Measurements from ENCODE around the gene SH3RF1. TPM values are rescaled to one million over a fixed set of nuclear protein-coding genes. Genes with fewer than 3 reads are reported as not detected.

The SH3RF1 gene
- total and polyA plus RNA-seq, 7 donors, result 8.2 to 20.8 (median 12.5) TPM

DNA sequence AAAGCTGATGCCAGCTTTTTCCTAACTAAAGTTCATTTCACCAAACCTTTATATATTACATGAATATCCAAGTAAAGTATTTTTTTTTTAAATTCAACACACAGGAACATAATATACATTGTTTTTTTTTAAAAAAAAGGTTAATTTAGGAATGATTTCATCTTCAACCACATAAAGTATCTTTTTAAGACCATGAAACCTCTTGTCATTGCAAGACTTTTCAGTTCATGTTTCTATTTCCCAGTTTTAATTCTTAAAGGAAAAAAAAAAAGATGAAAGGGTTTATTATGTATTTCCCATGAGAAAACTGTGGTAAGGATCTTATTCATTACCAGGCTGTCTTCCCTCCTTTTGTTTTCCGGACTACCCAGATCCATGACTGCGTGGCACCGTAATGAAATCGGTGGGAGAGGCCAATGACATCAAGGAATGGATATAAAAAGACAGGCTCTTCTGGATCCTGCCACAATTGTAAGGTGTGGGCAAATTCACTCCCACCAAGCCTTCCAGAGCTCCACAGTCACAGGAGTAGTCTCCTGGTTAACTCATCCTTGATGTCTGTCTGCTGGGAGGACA, 176.0 kb downstream of the SH3RF1 start:
- H3K4me3 ChIP-seq, result no peak overlapping the region
- peaks cover 0 to 23% (median 13%) of the 10 kb centered on the region in 4 donors for H3K4me1 ChIP-seq
- intact Hi-C loops (cut with DNase I), result no loop called here
- no peak overlapping the region for H3K27ac ChIP-seq
- peaks cover 0 to 5% (median 0%) of the 10 kb centered on the region in 4 donors for H3K9me3 ChIP-seq
- 95% methylated on average over 4 of the region's 4 CpGs for WGBS, 2 donors
- DNase-seq, result no peak
- H3K27me3 ChIP-seq, result no peaks in the 10 kb centered on the region
- peaks cover 0 to 11% (median 0%) of the 10 kb centered on the region in 4 donors for H3K36me3 ChIP-seq
- no peak for TF ChIP-seq EP300 (IDR thresholded peaks at IDR 0.05)
- no peak for TF ChIP-seq CTCF (IDR thresholded peaks at IDR 0.05)
- no peak for TF ChIP-seq POLR2A (IDR thresholded peaks at IDR 0.05)
- TF ChIP-seq POLR2AphosphoS5 (IDR thresholded peaks at IDR 0.05), result no peak

- intact Hi-C loops (cut with DNase I), result no loop called here
- peaks cover 0 to 5% (median 0%) of the 10 kb centered on the region in 4 donors for H3K9me3 ChIP-seq
- H3K4me3 ChIP-seq, result no peak overlapping the region
- TF ChIP-seq POLR2AphosphoS5 (IDR thresholded peaks at IDR 0.05) (no peak), POLR2A (IDR thresholded peaks at IDR 0.05) (no peak), EP300 (IDR thresholded peaks at IDR 0.05) (no peak), CTCF (IDR thresholded peaks at IDR 0.05) (no peak)
- H3K27ac ChIP-seq, result no peak overlapping the region
- H3K4me1 ChIP-seq, result peaks cover 0 to 13% (median 1%) of the 10 kb centered on the region in 4 donors
- H3K36me3 ChIP-seq, result peaks cover 0 to 11% (median 0%) of the 10 kb centered on the region in 4 donors
- DNase-seq, result no peak
- no peaks in the 10 kb centered on the region for H3K27me3 ChIP-seq
- 90 to 91% methylated on average over 3 of the region's 3 CpGs for WGBS, 2 donors
Measured at GRCh38 chr4:169092889-169093522, 177.8 kb downstream of the SH3RF1 start.

DNA sequence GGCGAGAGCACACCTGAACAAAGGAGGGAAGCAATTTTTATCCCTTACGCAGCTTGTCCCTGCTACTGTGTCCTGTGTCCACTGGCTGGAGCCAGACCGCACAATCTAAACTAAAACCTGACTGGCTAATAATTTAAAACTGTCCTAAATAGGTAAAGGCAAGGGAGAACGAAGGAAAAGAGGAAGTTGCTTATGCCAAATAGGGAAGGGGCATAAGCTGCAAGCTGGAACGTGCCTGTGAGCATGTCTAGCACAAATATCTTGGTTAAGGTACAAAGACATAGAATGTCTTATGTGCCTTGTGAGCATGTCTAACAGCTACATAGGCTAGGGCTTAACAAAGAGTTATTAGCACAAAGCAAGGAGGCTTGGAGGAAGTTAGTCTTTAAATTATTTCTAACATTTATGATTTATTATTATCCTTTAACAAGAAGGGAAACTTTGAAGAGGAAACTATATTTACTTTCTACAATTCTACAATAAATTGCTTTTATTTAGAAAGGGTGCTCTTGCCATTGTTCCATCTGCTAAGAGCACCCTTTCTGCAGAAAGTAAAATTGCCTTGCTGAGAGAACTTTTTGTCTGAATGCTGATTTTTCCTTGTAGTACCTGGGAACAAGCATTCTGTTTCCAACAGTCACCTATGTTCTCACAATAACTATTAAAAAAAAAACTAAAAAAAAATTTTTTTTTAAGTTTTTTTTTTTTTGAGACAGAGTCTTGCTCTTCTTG, 180.1 kb downstream of the SH3RF1 start:
- H3K27me3 ChIP-seq, result no peaks in the 10 kb centered on the region
- H3K4me1 ChIP-seq, result peaks cover 0 to 13% (median 1%) of the 10 kb centered on the region in 4 donors
- no peak for DNase-seq
- intact Hi-C loops (cut with DNase I), result no loop called here
- no peak overlapping the region for H3K27ac ChIP-seq
- H3K4me3 ChIP-seq, result no peak overlapping the region
- TF ChIP-seq EP300 (IDR thresholded peaks at IDR 0.05), result no peak
- H3K36me3 ChIP-seq, result peaks cover 0 to 8% (median 0%) of the 10 kb centered on the region in 4 donors
- H3K9me3 ChIP-seq, result peaks cover 0 to 5% (median 0%) of the 10 kb centered on the region in 4 donors
- WGBS, 2 donors, result 88 to 92% methylated on average over 5 of the region's 5 CpGs

DNA sequence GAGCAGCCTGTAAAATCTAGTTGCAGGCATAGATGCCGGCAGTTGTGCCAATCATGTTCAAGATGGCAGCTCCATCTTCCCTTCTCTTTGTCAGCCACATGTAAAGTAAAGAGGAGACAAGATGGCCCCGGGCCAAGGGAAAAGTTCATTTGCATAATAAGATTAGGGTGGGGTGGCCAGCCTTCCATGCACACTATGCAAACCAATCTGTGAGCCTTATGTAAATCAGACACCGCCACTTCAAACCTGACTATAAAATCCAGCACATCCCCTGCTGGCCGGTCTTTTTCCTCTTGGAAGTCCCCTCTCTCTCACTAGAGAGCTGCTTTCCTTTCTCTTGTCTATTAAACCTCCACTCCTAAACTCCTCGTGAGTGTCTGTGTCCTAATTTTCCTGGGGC, 181.8 kb downstream of the SH3RF1 start:
- H3K27ac ChIP-seq, result no peak overlapping the region
- H3K9me3 ChIP-seq, result peaks cover 0 to 5% (median 0%) of the 10 kb centered on the region in 4 donors
- intact Hi-C loops (cut with DNase I), result no loop called here
- TF ChIP-seq CTCF (IDR thresholded peaks at IDR 0.05) (no peak), POLR2AphosphoS5 (IDR thresholded peaks at IDR 0.05) (no peak), EP300 (IDR thresholded peaks at IDR 0.05) (no peak), POLR2A (IDR thresholded peaks at IDR 0.05) (no peak)
- no peaks in the 10 kb centered on the region for H3K27me3 ChIP-seq
- DNase-seq, result no peak
- no peak overlapping the region for H3K4me3 ChIP-seq
- 92 to 94% methylated on average over 5 of the region's 5 CpGs for WGBS, 2 donors
- H3K4me1 ChIP-seq, result peaks cover 0 to 13% (median 1%) of the 10 kb centered on the region in 4 donors
- H3K36me3 ChIP-seq, result no peaks in the 10 kb centered on the region

GRCh38 chr4:169084954-169085353, 185.8 kb downstream of the SH3RF1 start:
- no peak for TF ChIP-seq EP300 (IDR thresholded peaks at IDR 0.05)
- no peak for TF ChIP-seq CTCF (IDR thresholded peaks at IDR 0.05)
- DNase-seq, result no peak
- intact Hi-C loops (cut with DNase I), result no loop called here
- no peak overlapping the region for H3K27ac ChIP-seq
- WGBS, 2 donors, result 89% methylated on average over 4 of the region's 4 CpGs
- H3K27me3 ChIP-seq, result no peaks in the 10 kb centered on the region
- peaks cover 0 to 20% (median 5%) of the 10 kb centered on the region in 4 donors for H3K4me1 ChIP-seq
- H3K4me3 ChIP-seq, result no peak overlapping the region
- no peaks in the 10 kb centered on the region for H3K36me3 ChIP-seq
- H3K9me3 ChIP-seq, result no peaks in the 10 kb centered on the region

Data from sigmoid colon (tissue), 7 donors.